DMS153 treated with DMSO at 0.1 percent for 48 hours (cell line): ENCODE measurements around the gene RASSF10.

Experiments used
- DNase-seq: peaks from one replicate; lab custom pipeline; 2025; ENCODE audit not compliant: unreplicated experiment; lab: John Stamatoyannopoulos, UW

RASSF10 gene

DNA sequence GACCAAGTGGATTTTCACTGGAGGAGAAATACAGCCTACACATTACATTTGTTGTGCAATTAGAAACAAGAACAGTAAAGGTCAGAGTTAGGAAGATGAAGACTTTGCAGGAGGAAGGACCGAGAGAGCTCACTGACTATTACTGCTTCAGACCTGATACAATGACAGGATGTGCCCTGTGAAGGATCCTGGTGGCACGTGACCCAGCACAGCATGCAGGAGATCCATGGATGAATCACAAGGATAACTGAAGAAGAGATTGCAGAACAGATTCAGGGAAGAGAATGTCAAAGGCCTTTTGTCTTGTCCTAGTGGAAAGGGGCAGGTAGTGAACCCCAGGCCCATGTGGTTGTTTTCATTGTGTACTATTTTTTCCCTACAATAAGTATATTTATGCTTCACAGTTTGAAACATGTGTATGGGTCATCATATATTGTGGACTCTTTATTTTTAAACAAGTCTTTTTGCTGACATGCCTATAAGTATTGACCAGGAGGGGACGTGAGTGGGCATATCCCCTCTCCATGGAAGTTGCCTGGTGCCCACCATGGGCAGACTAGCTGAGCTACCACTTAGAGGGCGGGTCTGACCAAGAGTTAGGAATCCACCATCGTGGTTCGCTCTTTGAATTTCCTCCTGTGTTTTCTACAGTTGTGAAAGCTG is 44.3 kb downstream of the RASSF10 start:
- no peak for DNase-seq

GRCh38 chr11:13054278-13054677 is 45.2 kb downstream of the RASSF10 start:
- no peak for DNase-seq

- DNase-seq: no peak
Measured at GRCh38 chr11:13055200-13055599, 46.1 kb downstream of the RASSF10 start.

DNA sequence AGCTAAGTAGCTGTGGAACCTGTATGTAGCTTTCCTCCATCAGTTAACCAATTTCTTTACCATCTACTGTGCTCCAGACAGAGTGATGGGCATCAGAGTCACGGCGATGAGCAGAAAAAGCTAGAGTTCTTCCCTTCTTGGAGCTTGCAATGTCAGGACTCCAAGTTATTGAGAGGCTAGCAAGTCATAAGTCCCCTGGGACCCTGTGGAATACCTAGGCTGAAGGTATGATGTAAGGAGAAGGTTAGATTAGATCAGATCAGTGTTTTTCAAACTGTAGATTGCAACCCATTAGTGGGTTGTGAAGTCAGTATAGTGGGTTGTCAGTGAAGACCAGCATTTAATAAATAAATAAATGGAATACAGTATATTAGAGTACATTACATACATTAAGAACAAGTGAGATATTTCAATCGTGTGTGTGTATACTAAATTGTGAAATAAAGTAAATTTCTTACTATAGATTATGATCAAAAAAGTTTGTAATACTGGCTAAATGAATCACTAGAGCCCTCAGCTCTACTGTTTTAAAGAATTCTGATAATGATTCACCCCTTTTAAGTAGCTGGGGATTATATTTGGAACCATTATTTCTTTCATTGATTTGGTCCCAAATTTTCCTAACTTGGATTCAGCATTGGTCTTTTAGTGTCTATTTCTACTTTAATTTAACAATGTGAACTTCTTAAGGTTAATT is 52.3 kb downstream of the RASSF10 start:
- DNase-seq: no peak
